OCI-LY3 (cell line): ENCODE measurements around the gene CDHR3.

ENCODE experiments used
- H2AFZ ChIP-seq: fragments of 200-600, 300-600 bp; shearing (Covaris generic); 2 replicates; pipeline ENCODE4 v1.6.0; 2014; ENCODE audit warnings: antibody characterized with exemption, low read depth, low read length
- H3K27ac ChIP-seq: fragments of 200-600, 300-600 bp; sonication (generic); 2 replicates; pipeline ENCODE4 v1.5.1; 2014; ENCODE audit warnings: mild to moderate bottlenecking, low read length, moderate library complexity, mixed read lengths
- H3K27me3 ChIP-seq: fragments of 200-600, 300-600 bp; sonication (generic); 2 replicates; pipeline ENCODE4 v1.6.1; 2014; ENCODE audit warnings: low read depth, low read length, mixed read lengths
- H3K36me3 ChIP-seq: fragments of 200-600, 300-600 bp; sonication (generic); replicated peaks from 2 replicates; pipeline ENCODE3; 2014; ENCODE audit warnings: low read depth, low read length, mixed read lengths
- H3K4me1 ChIP-seq: fragments of 300-600, 200-600 bp; sonication (generic); 2 replicates; pipeline ENCODE4 v1.6.1; 2014; ENCODE audit warnings: low read length, mixed read lengths
- H3K4me2 ChIP-seq: fragments of 200-600, 300-600 bp; sonication (generic); 2 replicates; pipeline ENCODE4 v1.6.1; 2014; ENCODE audit warnings: low read length, mixed read lengths
- H3K4me3 ChIP-seq: fragments of 300-600, 200-600 bp; sonication (generic); 2 replicates; pipeline ENCODE4 v1.5.1; 2014; ENCODE audit warnings: antibody characterized with exemption, mild to moderate bottlenecking, low read length, moderate library complexity
- H3K79me2 ChIP-seq: fragments of 300-600, 200-600 bp; shearing (Covaris generic); 2 replicates; pipeline ENCODE4 v1.6.1; 2014; ENCODE audit warnings: mild to moderate bottlenecking, low read length, mixed read lengths
- H3K9ac ChIP-seq: fragments of 300-600, 200-600 bp; shearing (Covaris generic); 2 replicates; pipeline ENCODE4 v1.6.0; 2014; ENCODE audit warnings: mild to moderate bottlenecking, low read length, moderate library complexity
- H3K9me3 ChIP-seq: fragments of 200-600, 300-600 bp; shearing (Covaris generic); 2 replicates; pipeline ENCODE4 v1.6.1; 2014; ENCODE audit warnings: low read length, mixed read lengths; ENCODE audit not compliant: insufficient read depth
- H4K20me1 ChIP-seq: fragments of 200-600, 300-600 bp; sonication (generic); 2 replicates; pipeline ENCODE4 v1.6.1; 2016; ENCODE audit warnings: low read length, mixed read lengths; ENCODE audit not compliant: insufficient read depth
- CTCF ChIP-seq: fragments of 200-600, 300-600 bp; sonication (generic); IDR thresholded peaks from 2 replicates; pipeline ENCODE4 v1.5.1; 2014; ENCODE audit warnings: antibody characterized with exemption, low read length, low read depth
- EZH2phosphoT487 ChIP-seq: fragments of 200-600 bp; shearing (Covaris generic); IDR thresholded peaks from 2 replicates; pipeline ENCODE4 v1.6.1; 2018; ENCODE audit warnings: antibody characterized with exemption, mixed run types, low read depth

The CDHR3 gene

GRCh38 chr7:106018566-106019469 lies 55.8 kb downstream of the CDHR3 start:
- H4K20me1 ChIP-seq = no peaks in the 10 kb centered on the region
- H2AFZ ChIP-seq = no peak overlapping the region
- H3K36me3 ChIP-seq = no peaks in the 10 kb centered on the region
- no peak overlapping the region for H3K4me2 ChIP-seq
- no peak overlapping the region for H3K4me3 ChIP-seq
- TF ChIP-seq CTCF (no peak), EZH2phosphoT487 (no peak)
- no peaks in the 10 kb centered on the region for H3K79me2 ChIP-seq
- no peak overlapping the region for H3K27ac ChIP-seq
- no peak overlapping the region for H3K9ac ChIP-seq
- peaks cover 22% of the 10 kb centered on the region for H3K4me1 ChIP-seq
- H3K27me3 ChIP-seq = 0 out of 2 replicates have a peak, but pooled peaks cover 3% of the 10 kb centered on the region
- H3K9me3 ChIP-seq = peaks cover 13% of the 10 kb centered on the region; the same call in 1 of the 2 replicates

- H3K27me3 ChIP-seq = 0 out of 2 replicates have a peak, but pooled peaks cover 3% of the 10 kb centered on the region
Measured at GRCh38 chr7:106019470-106019820, 56.4 kb downstream of the CDHR3 start.

GRCh38 chr7:106021151-106022067 lies 58.3 kb downstream of the CDHR3 start:
- 0 out of 2 replicates have a peak, but pooled peaks cover 3% of the 10 kb centered on the region for H3K27me3 ChIP-seq

More at GRCh38 chr7:106019470-106019820, 56.4 kb downstream of the CDHR3 start:
- Histone ChIP-seq H3K27ac (no peak overlapping the region), H3K9ac (no peak overlapping the region), H3K9me3 (peaks cover 13% of the 10 kb centered on the region; the same call in 1 of the 2 replicates), H3K36me3 (no peaks in the 10 kb centered on the region), H3K4me1 (peaks cover 29% of the 10 kb centered on the region), H3K4me3 (no peak overlapping the region), H3K79me2 (no peaks in the 10 kb centered on the region), H4K20me1 (no peaks in the 10 kb centered on the region), H3K4me2 (no peak overlapping the region), H2AFZ (no peak overlapping the region)
- TF ChIP-seq CTCF (no peak), EZH2phosphoT487 (no peak)

More at GRCh38 chr7:106021151-106022067, 58.3 kb downstream of the CDHR3 start:
- Histone ChIP-seq H2AFZ (no peak overlapping the region), H3K9me3 (peaks cover 13% of the 10 kb centered on the region; the same call in 1 of the 2 replicates), H3K9ac (no peak overlapping the region), H4K20me1 (no peaks in the 10 kb centered on the region), H3K4me1 (peaks cover 31% of the 10 kb centered on the region), H3K27ac (no peak overlapping the region), H3K4me3 (no peak overlapping the region), H3K79me2 (no peaks in the 10 kb centered on the region), H3K4me2 (no peak overlapping the region), H3K36me3 (no peaks in the 10 kb centered on the region)
- no peak for TF ChIP-seq CTCF
- no peak for TF ChIP-seq EZH2phosphoT487
